ENCODE results near the gene TLL1.

DNA sequence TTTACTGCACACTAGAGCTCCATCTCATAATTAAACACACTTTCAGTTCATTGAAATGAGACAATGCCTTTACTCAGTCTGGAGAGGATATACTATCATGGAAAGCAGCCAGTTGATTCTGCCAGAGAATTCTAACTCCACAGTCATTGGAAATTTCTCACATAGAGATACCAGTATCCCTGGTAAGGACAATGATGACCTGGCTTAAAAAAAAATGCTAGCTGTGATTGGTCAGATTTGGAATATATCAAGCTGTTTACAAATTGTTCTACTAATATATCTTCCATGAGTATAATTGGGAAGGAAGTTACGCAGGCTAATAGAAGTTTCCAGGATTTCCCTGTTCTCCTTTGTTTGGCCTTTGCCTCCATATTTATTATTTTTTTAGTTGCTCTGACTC lies 34.5 kb upstream of the TLL1 start:
- TF ChIP-seq POLR2A (IDR thresholded peaks at IDR 0.05) (no peak), EP300 (IDR thresholded peaks at IDR 0.05) (no peak)
- TF ChIP-seq, protein P1, sequence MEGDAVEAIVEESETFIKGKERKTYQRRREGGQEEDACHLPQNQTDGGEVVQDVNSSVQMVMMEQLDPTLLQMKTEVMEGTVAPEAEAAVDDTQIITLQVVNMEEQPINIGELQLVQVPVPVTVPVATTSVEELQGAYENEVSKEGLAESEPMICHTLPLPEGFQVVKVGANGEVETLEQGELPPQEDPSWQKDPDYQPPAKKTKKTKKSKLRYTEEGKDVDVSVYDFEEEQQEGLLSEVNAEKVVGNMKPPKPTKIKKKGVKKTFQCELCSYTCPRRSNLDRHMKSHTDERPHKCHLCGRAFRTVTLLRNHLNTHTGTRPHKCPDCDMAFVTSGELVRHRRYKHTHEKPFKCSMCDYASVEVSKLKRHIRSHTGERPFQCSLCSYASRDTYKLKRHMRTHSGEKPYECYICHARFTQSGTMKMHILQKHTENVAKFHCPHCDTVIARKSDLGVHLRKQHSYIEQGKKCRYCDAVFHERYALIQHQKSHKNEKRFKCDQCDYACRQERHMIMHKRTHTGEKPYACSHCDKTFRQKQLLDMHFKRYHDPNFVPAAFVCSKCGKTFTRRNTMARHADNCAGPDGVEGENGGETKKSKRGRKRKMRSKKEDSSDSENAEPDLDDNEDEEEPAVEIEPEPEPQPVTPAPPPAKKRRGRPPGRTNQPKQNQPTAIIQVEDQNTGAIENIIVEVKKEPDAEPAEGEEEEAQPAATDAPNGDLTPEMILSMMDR (IDR thresholded peaks at IDR 0.05) = no peak
